A204.1 (cell line): ENCODE measurements around the gene SLC44A1.
"Not testable (repeated sequence)": the region's sequence is repeated elsewhere in the genome, so short reads cannot be mapped to it uniquely, and the experiment has no call there.

Experiments
- FAIRE-seq: peaks from 2 replicates; lab custom pipeline; 2012; peaks lifted over from hg19 to GRCh38; lab: Jason Lieb, UNC

Gene SLC44A1

GRCh38 chr9:105242557-105242956 is 1.9 kb upstream of the SLC44A1 start:
- FAIRE-seq: no peak

- no peak for FAIRE-seq
Measured at GRCh38 chr9:105243015-105243686, 1.3 kb upstream of the SLC44A1 start.

GRCh38 chr9:105244734-105245028 is 230 bp downstream of the SLC44A1 start:
- no peak for FAIRE-seq

- no peak for FAIRE-seq
Measured at GRCh38 chr9:105245029-105245890, 809 bp downstream of the SLC44A1 start.

- FAIRE-seq: no peak
Measured at GRCh38 chr9:105245891-105246161, 1.4 kb downstream of the SLC44A1 start.

GRCh38 chr9:105246656-105247173 is 2.3 kb downstream of the SLC44A1 start:
- no peak for FAIRE-seq

- no peak for FAIRE-seq
Measured at GRCh38 chr9:105248691-105249090, 4.2 kb downstream of the SLC44A1 start.

GRCh38 chr9:105251133-105251532 is 6.7 kb downstream of the SLC44A1 start:
- FAIRE-seq: no peak

- no peak for FAIRE-seq
Measured at GRCh38 chr9:105251733-105252404, 7.4 kb downstream of the SLC44A1 start.

- no peak for FAIRE-seq
Measured at GRCh38 chr9:105252405-105252756, 7.9 kb downstream of the SLC44A1 start.

GRCh38 chr9:105254226-105254625 is 9.8 kb downstream of the SLC44A1 start:
- no peak for FAIRE-seq

- FAIRE-seq: no peak
Measured at GRCh38 chr9:105255421-105255820, 11.0 kb downstream of the SLC44A1 start.

- not testable (repeated sequence) for FAIRE-seq
Measured at GRCh38 chr9:105256569-105256968, 12.1 kb downstream of the SLC44A1 start.

GRCh38 chr9:105257809-105258208 is 13.4 kb downstream of the SLC44A1 start:
- no peak for FAIRE-seq

- FAIRE-seq: no peak
Measured at GRCh38 chr9:105258225-105258737, 13.8 kb downstream of the SLC44A1 start.

GRCh38 chr9:105259274-105259673 is 14.8 kb downstream of the SLC44A1 start:
- FAIRE-seq: no peak

- no peak for FAIRE-seq
Measured at GRCh38 chr9:105259731-105260612, 15.5 kb downstream of the SLC44A1 start.

GRCh38 chr9:105262497-105262896 is 18.0 kb downstream of the SLC44A1 start:
- FAIRE-seq: no peak

- no peak for FAIRE-seq
Measured at GRCh38 chr9:105264380-105264779, 19.9 kb downstream of the SLC44A1 start.

GRCh38 chr9:105268254-105268653 is 23.8 kb downstream of the SLC44A1 start:
- not testable (repeated sequence) for FAIRE-seq

- FAIRE-seq: no peak
Measured at GRCh38 chr9:105269593-105269992, 25.1 kb downstream of the SLC44A1 start.

- FAIRE-seq: no peak
Measured at GRCh38 chr9:105270711-105271110, 26.3 kb downstream of the SLC44A1 start.
